PC-3 (cell line): ENCODE data around the gene GPR149. TPM values are rescaled to one million over a fixed set of nuclear protein-coding genes. Genes with fewer than 3 reads are reported as not detected.

Experiments
- ATAC-seq: fragments of 200-7000 bp; cut with Tn5 transposase; 2 replicates; pipeline ENCODE4 v1.9.1; 2020; ENCODE audit warnings: mild to moderate bottlenecking, moderate library complexity
- Bru-seq: library from RNA; stranded (reverse); fragments of 400-500 nt; gene quantifications from one replicate; lab custom pipeline; 2021; lab: Mats Ljungman, UMichigan
- BruChase-seq, 2 experiments: library from RNA; stranded (reverse); fragments of 400-500 nt; gene quantifications; one replicate each; lab custom pipeline; 2021; lab: Mats Ljungman, UMichigan
- BruUV-seq: library from RNA; stranded (reverse); fragments of 400-500 nt; replicated peaks from 2 replicates; lab custom pipeline; 2021; lab: Mats Ljungman, UMichigan
- CTCF ChIA-PET: fragments of 300-600 bp; sonication (Branson Sonifier 250); formaldehyde crosslinking; loops from one replicate; lab custom pipeline; 2022; ENCODE audit warnings: antibody characterized with exemption; lab: Charles Lee
- POLR2A ChIA-PET: fragments of 300-600 bp; sonication (Branson Sonifier 250); formaldehyde crosslinking; loops from one replicate; lab custom pipeline; 2022; ENCODE audit warnings: antibody characterized with exemption; ENCODE audit not compliant: unreplicated experiment; lab: Charles Lee
- DNase-seq: peaks from one replicate; pipeline ENCODE4 v3.0.0-alpha.2; 2015
- H2AFZ ChIP-seq: fragments of 300-600 bp; sonication (generic); 2 replicates; pipeline ENCODE4 v1.6.0; 2016; ENCODE audit warnings: antibody characterized with exemption, low read length
- H3F3A ChIP-seq: fragments of 300-600 bp; sonication (generic); one replicate; pipeline ENCODE4 v1.6.0; 2017; ENCODE audit warnings: antibody characterized with exemption, low read length, control low read depth, mild to moderate bottlenecking; ENCODE audit not compliant: unreplicated experiment
- H3K27ac ChIP-seq: fragments of 300-600 bp; sonication (generic); 2 replicates; pipeline ENCODE4 v1.5.1; 2016; ENCODE audit warnings: mild to moderate bottlenecking, low read length
- H3K27me3 ChIP-seq: fragments of 300-600 bp; sonication (generic); 2 replicates; pipeline ENCODE4 v1.6.1; 2016; ENCODE audit warnings: low read length, mixed read lengths
- H3K36me3 ChIP-seq: fragments of 300-600 bp; sonication (generic); 2 replicates; pipeline ENCODE4 v1.6.1; 2016; ENCODE audit warnings: low read depth, mixed run types, low read length, mixed read lengths
- H3K4me1 ChIP-seq: fragments of 300-600 bp; sonication (generic); 2 replicates; pipeline ENCODE4 v1.5.1; 2016; ENCODE audit warnings: low read length; ENCODE audit not compliant: insufficient read depth
- H3K4me2 ChIP-seq: fragments of 300-600 bp; sonication (generic); 2 replicates; pipeline ENCODE4 v1.6.0; 2016; ENCODE audit warnings: low read length
- H3K4me3 ChIP-seq: fragments of 300-600 bp; sonication (generic); 2 replicates; pipeline ENCODE4 v1.5.1; 2016; ENCODE audit warnings: mild to moderate bottlenecking, low read length, mixed read lengths
- H3K79me2 ChIP-seq: fragments of 300-600 bp; sonication (generic); 2 replicates; pipeline ENCODE4 v1.6.1; 2017; ENCODE audit warnings: low read length, mixed read lengths
- H3K9ac ChIP-seq: fragments of 300-600 bp; sonication (generic); 2 replicates; pipeline ENCODE4 v1.6.0; 2016; ENCODE audit warnings: mild to moderate bottlenecking, low read length
- H3K9me2 ChIP-seq: fragments of 300-600 bp; sonication (generic); replicated peaks from 2 replicates; pipeline ENCODE4 v1.6.1; 2016; ENCODE audit warnings: mixed run types, low read length, mixed read lengths
- H3K9me3 ChIP-seq: fragments of 300-600 bp; sonication (generic); 2 replicates; pipeline ENCODE4 v1.6.1; 2016; ENCODE audit warnings: low read length, mixed read lengths
- H4K20me1 ChIP-seq: fragments of 300-600 bp; sonication (generic); 2 replicates; pipeline ENCODE4 v1.6.1; 2016; ENCODE audit warnings: low read length, mixed read lengths
- EZH2 ChIP-seq: fragments of 300-600 bp; sonication (generic); IDR thresholded peaks from one replicate; pipeline ENCODE4 v1.6.1; 2017; ENCODE audit warnings: antibody characterized with exemption, mild to moderate bottlenecking, low read length; ENCODE audit not compliant: unreplicated experiment
- EZH2phosphoT487 ChIP-seq: fragments of 300-600 bp; sonication (generic); IDR thresholded peaks from 2 replicates; pipeline ENCODE4 v1.6.1; 2018; ENCODE audit warnings: mild to moderate bottlenecking, antibody characterized with exemption, low read length, borderline replicate concordance
- intact Hi-C: fragments of 100-400 bp; cut with micrococcal nuclease; formaldehyde crosslinking; loops from 2 replicates; pipeline ENCODE4 v1.9.0; 2023
- long read RNA-seq: library from polyadenylated mRNA; unstranded; transcript quantifications from one replicate; pipeline ENCODE4 v2.0.0, GENCODE V29; 2021; ENCODE audit not compliant: unreplicated experiment
- total RNA-seq: library from RNA; depleted of rRNA; stranded (reverse); fragments of >200 nt; gene quantifications from 2 replicates; pipeline ENCODE4 v1.2.3, GENCODE V29; 2014; rRNA removed
- TF ChIP-seq, protein P1 (sequence below): fragments of 300-600 bp; sonication (generic); conservative IDR thresholded peaks from 2 replicates; pipeline ENCODE4 v1.5.1; 2017; ENCODE audit warnings: antibody characterized with exemption, low read depth, mild to moderate bottlenecking, low read length

The GPR149 gene, protein sequence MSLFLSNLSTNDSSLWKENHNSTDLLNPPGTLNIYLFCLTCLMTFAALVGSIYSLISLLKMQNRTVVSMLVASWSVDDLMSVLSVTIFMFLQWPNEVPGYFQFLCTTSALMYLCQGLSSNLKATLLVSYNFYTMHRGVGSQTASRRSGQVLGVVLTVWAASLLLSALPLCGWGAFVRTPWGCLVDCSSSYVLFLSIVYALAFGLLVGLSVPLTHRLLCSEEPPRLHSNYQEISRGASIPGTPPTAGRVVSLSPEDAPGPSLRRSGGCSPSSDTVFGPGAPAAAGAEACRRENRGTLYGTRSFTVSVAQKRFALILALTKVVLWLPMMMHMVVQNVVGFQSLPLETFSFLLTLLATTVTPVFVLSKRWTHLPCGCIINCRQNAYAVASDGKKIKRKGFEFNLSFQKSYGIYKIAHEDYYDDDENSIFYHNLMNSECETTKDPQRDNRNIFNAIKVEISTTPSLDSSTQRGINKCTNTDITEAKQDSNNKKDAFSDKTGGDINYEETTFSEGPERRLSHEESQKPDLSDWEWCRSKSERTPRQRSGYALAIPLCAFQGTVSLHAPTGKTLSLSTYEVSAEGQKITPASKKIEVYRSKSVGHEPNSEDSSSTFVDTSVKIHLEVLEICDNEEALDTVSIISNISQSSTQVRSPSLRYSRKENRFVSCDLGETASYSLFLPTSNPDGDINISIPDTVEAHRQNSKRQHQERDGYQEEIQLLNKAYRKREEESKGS
- total RNA-seq (not detected in 2 replicates), Bru-seq, nascent RNA (percentile 1 among the genes with signal in this experiment), BruChase-seq, experiment 1, labeled RNA remaining after a 6-hour chase (not detected), BruChase-seq, experiment 2, labeled RNA remaining after a 2-hour chase (percentile 4 among the genes with signal in this experiment)
- long read RNA-seq = 0 reads

DNA sequence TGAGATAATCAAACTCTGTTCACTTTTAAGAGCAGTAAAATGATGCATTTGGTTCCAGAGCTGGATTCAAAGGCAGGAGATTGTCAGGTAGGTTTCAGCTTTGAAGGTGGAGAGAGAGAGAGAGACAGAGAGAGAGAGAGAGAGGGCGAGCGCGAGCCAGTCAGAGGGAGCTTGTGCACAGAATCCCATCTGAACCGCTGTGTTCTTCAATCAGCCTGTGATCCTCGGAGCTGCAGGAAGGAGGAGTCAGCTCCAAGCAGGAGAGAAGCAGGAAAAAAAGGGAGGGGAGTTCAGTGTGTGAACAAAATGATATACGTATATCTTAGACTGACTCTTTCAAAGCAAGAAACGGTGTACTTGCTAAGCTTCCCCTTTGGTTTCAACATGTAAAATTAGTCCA lies at the start of gene GPR149:
Gene GPR149, minus strand, starts transcription at position 177 of the 400 bp plus-strand sequence. CDS start 575 bp downstream, outside the sequence.
- CTCF ChIA-PET = no interaction called here
- BruUV-seq = no TSS peak

DNA sequence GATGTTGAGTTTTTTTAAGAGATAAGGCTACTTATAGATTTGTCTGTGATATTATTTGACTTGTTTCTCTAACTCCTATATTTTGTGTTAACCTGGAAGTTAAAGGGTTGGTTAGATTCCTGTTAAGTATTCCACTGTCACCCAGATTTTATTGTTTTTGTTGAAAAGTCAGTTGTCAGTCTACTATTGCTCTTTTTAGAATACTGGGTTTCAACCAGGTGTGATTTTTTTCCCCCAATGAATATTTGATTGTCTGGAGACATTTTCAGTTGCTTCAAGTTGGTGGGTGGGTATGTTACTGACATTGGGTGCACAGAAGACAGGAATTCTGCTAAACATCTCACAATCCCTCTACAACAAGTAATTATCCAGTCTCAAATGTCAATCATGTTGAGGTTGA lies 43.8 kb upstream of the GPR149 start:
- POLR2A ChIA-PET = no interaction called here

More for the DNA sequence above, at the start of gene GPR149:
- Histone ChIP-seq H2AFZ (no peak within 1 kb of the TSS), H4K20me1 (no peaks in the 10 kb centered on the region), H3K27me3 (peaks cover 18% of the 10 kb centered on the region; the same call in 1 of the 2 replicates), H3F3A (no peaks in the 10 kb centered on the region), H3K79me2 (no peaks in the 10 kb centered on the region), H3K27ac (no peak within 1 kb of the TSS), H3K4me3 (no peak within 1 kb of the TSS), H3K36me3 (no peaks in the 10 kb centered on the region), H3K4me2 (no peak within 1 kb of the TSS), H3K4me1 (no peaks in the 10 kb centered on the region), H3K9me2 (no peaks in the 10 kb centered on the region), H3K9me3 (no peaks in the 10 kb centered on the region), H3K9ac (no peak within 1 kb of the TSS)
- TF ChIP-seq, protein P1, sequence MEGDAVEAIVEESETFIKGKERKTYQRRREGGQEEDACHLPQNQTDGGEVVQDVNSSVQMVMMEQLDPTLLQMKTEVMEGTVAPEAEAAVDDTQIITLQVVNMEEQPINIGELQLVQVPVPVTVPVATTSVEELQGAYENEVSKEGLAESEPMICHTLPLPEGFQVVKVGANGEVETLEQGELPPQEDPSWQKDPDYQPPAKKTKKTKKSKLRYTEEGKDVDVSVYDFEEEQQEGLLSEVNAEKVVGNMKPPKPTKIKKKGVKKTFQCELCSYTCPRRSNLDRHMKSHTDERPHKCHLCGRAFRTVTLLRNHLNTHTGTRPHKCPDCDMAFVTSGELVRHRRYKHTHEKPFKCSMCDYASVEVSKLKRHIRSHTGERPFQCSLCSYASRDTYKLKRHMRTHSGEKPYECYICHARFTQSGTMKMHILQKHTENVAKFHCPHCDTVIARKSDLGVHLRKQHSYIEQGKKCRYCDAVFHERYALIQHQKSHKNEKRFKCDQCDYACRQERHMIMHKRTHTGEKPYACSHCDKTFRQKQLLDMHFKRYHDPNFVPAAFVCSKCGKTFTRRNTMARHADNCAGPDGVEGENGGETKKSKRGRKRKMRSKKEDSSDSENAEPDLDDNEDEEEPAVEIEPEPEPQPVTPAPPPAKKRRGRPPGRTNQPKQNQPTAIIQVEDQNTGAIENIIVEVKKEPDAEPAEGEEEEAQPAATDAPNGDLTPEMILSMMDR = no peak
- no peak for TF ChIP-seq EZH2
- TF ChIP-seq EZH2phosphoT487 = no peak
- POLR2A ChIA-PET = no interaction called here
- DNase-seq = no peak
- intact Hi-C loops = no loop called here
- ATAC-seq = no peak

More for the DNA sequence above, 43.8 kb upstream of the GPR149 start:
- H3F3A ChIP-seq = no peaks in the 10 kb centered on the region
- ATAC-seq (no peak), DNase-seq (no peak)
- H3K27ac ChIP-seq = no peak overlapping the region
- no peak for TF ChIP-seq EZH2
- TF ChIP-seq EZH2phosphoT487 = no peak
- TF ChIP-seq, protein P1 = no peak
- intact Hi-C loops = no loop called here
- no peak overlapping the region for H3K4me3 ChIP-seq
- CTCF ChIA-PET = no interaction called here
- H3K9me3 ChIP-seq = no peaks in the 10 kb centered on the region
- H4K20me1 ChIP-seq = no peaks in the 10 kb centered on the region
- no peak overlapping the region for H3K9ac ChIP-seq
- no TSS peak for BruUV-seq
- no peaks in the 10 kb centered on the region for H3K4me1 ChIP-seq
- H3K79me2 ChIP-seq = no peaks in the 10 kb centered on the region
- no peak overlapping the region for H3K4me2 ChIP-seq
- H3K9me2 ChIP-seq = no peaks in the 10 kb centered on the region
- no peak overlapping the region for H2AFZ ChIP-seq
- H3K27me3 ChIP-seq = no peaks in the 10 kb centered on the region; the same call in 1 of the 2 replicates
- H3K36me3 ChIP-seq = no peaks in the 10 kb centered on the region
